BE2C (cell line): Measurements from ENCODE around the gene METTL9.

Experiments used
- DNase-seq: peaks from one replicate; pipeline ENCODE4 v3.0.0-alpha.2; 2020
- H3K27me3 ChIP-seq: fragments of 250-450 bp; sonication (Bioruptor Pico); 2 replicates; pipeline ENCODE4 v1.5.1; 2020; ENCODE audit warnings: mild to moderate bottlenecking
- H3K36me3 ChIP-seq: fragments of 250-450 bp; sonication (Bioruptor Pico); 2 replicates; pipeline ENCODE4 v1.5.1; 2020; ENCODE audit warnings: mild to moderate bottlenecking
- H3K4me1 ChIP-seq: fragments of 250-450 bp; sonication (Bioruptor Pico); 2 replicates; pipeline ENCODE4 v1.5.1; 2020
- H3K4me3 ChIP-seq: 2 replicates; pipeline ENCODE4 v1.5.1; 2011; ENCODE audit warnings: low read depth, low read length
- H3K9me3 ChIP-seq: fragments of 250-450 bp; sonication (Bioruptor Pico); 2 replicates; pipeline ENCODE4 v1.5.1; 2020
- CTCF ChIP-seq: IDR thresholded peaks from 2 replicates; pipeline ENCODE4 v1.5.1; 2012; ENCODE audit warnings: mild to moderate bottlenecking, low read depth, low read length

The METTL9 gene

GRCh38 chr16:21698169-21699032 is 99.0 kb downstream of the METTL9 start:
- no peaks in the 10 kb centered on the region for H3K27me3 ChIP-seq
- TF ChIP-seq CTCF: peak; percentile 7; the same call in 1 of the 2 replicates
- H3K4me1 ChIP-seq: no peaks in the 10 kb centered on the region
- H3K4me3 ChIP-seq: no peak overlapping the region
- H3K9me3 ChIP-seq: no peaks in the 10 kb centered on the region
- H3K36me3 ChIP-seq: no peaks in the 10 kb centered on the region
- no peak for DNase-seq

GRCh38 chr16:21701271-21701670 is 101.9 kb downstream of the METTL9 start:
- no peak for DNase-seq
- Histone ChIP-seq H3K4me1 (no peaks in the 10 kb centered on the region), H3K9me3 (no peaks in the 10 kb centered on the region; the same call in 1 of the 2 replicates), H3K36me3 (no peaks in the 10 kb centered on the region), H3K27me3 (no peaks in the 10 kb centered on the region), H3K4me3 (no peak overlapping the region)
- no peak for TF ChIP-seq CTCF

GRCh38 chr16:21702276-21702675 is 102.9 kb downstream of the METTL9 start:
- no peak overlapping the region for H3K4me3 ChIP-seq
- H3K9me3 ChIP-seq: no peaks in the 10 kb centered on the region; the same call in 1 of the 2 replicates
- H3K36me3 ChIP-seq: no peaks in the 10 kb centered on the region
- no peaks in the 10 kb centered on the region for H3K27me3 ChIP-seq
- no peaks in the 10 kb centered on the region for H3K4me1 ChIP-seq
- no peak for DNase-seq
- TF ChIP-seq CTCF: no peak

- no peak for TF ChIP-seq CTCF
- no peaks in the 10 kb centered on the region for H3K27me3 ChIP-seq
- H3K9me3 ChIP-seq: no peaks in the 10 kb centered on the region; the same call in 1 of the 2 replicates
- H3K36me3 ChIP-seq: no peaks in the 10 kb centered on the region
- no peak for DNase-seq
- H3K4me1 ChIP-seq: no peaks in the 10 kb centered on the region
- H3K4me3 ChIP-seq: no peak overlapping the region
Observed at GRCh38 chr16:21703156-21703555, 103.8 kb downstream of the METTL9 start.

GRCh38 chr16:21703589-21704174 is 104.3 kb downstream of the METTL9 start:
- Histone ChIP-seq H3K27me3 (no peaks in the 10 kb centered on the region), H3K4me3 (no peak overlapping the region), H3K36me3 (no peaks in the 10 kb centered on the region), H3K4me1 (no peaks in the 10 kb centered on the region), H3K9me3 (no peaks in the 10 kb centered on the region; the same call in 1 of the 2 replicates)
- no peak for DNase-seq
- TF ChIP-seq CTCF: no peak

GRCh38 chr16:21704266-21704665 is 104.9 kb downstream of the METTL9 start:
- DNase-seq: no peak
- TF ChIP-seq CTCF: no peak

More at GRCh38 chr16:21704266-21704665, 104.9 kb downstream of the METTL9 start:
- no peaks in the 10 kb centered on the region for H3K27me3 ChIP-seq
- H3K4me1 ChIP-seq: no peaks in the 10 kb centered on the region
- H3K9me3 ChIP-seq: no peaks in the 10 kb centered on the region; the same call in 1 of the 2 replicates
- no peak overlapping the region for H3K4me3 ChIP-seq
- H3K36me3 ChIP-seq: no peaks in the 10 kb centered on the region
